ACC112 (cell line): ENCODE data around the gene ARHGEF2.

Source experiments
- H2AFZ ChIP-seq: fragments of 200-600 bp; sonication (generic); one replicate; pipeline ENCODE4 v1.6.0; 2017; ENCODE audit warnings: antibody characterized with exemption, low read length; ENCODE audit not compliant: unreplicated experiment
- H3K27ac ChIP-seq: fragments of 200-600 bp; sonication (generic); 2 replicates; pipeline ENCODE4 v1.5.1; 2014; ENCODE audit warnings: low read depth, mild to moderate bottlenecking, antibody characterized with exemption, low read length, moderate library complexity
- H3K27me3 ChIP-seq: fragments of 200-600 bp; sonication (generic); 2 replicates; pipeline ENCODE4 v1.6.1; 2014; ENCODE audit warnings: mild to moderate bottlenecking, antibody characterized with exemption, low read length, moderate library complexity, mixed read lengths; ENCODE audit not compliant: insufficient read depth
- H3K36me3 ChIP-seq: fragments of 200-600 bp; sonication (generic); 2 replicates; pipeline ENCODE4 v1.6.1; 2016; ENCODE audit warnings: mild to moderate bottlenecking, antibody characterized with exemption, low read length, moderate library complexity, mixed read lengths; ENCODE audit not compliant: insufficient read depth
- H3K4me1 ChIP-seq: fragments of 200-600 bp; sonication (generic); one replicate; pipeline ENCODE4 v1.6.1; 2016; ENCODE audit warnings: low read length, mixed read lengths; ENCODE audit not compliant: insufficient read depth, unreplicated experiment, control insufficient read depth
- H3K4me3 ChIP-seq: fragments of 200-600 bp; sonication (generic); 2 replicates; pipeline ENCODE4 v1.5.1; 2014; ENCODE audit warnings: mild to moderate bottlenecking, low read depth, low read length
- H3K79me2 ChIP-seq: fragments of 200-600 bp; sonication (generic); one replicate; pipeline ENCODE4 v1.6.0; 2016; ENCODE audit warnings: low read length; ENCODE audit not compliant: control insufficient read depth, unreplicated experiment, insufficient read depth

The ARHGEF2 gene

DNA sequence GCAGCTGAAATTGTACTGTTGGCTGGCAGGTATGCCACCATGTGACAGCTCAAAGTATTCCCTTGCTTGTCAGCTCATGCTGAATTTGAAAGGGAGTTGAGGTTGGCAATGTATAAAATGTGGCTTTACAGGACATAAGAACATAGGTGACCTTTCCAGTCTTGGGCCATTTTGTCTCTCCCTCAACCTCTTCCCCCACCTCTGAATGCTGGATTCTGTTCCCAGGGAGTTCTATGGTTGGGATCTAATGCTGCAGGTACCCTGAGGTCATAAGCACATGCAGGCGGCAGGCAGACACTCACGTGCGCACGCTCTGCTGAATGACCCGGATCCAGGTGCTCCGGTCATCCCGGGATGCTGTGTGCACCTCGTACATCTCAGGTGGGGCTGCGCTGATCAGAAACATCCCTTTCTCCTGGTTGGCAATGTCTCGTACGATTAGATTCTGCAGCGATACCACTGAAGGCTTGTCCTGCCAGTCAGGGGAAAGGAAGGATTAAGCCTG lies 20.9 kb downstream of the ARHGEF2 start:
- H3K4me3 ChIP-seq, result no peak overlapping the region
- H3K27ac ChIP-seq, result no peak overlapping the region
- peaks cover 29% of the 10 kb centered on the region for H3K36me3 ChIP-seq
- no peaks in the 10 kb centered on the region for H3K27me3 ChIP-seq
- no peak overlapping the region for H2AFZ ChIP-seq
- peaks cover 8% of the 10 kb centered on the region for H3K79me2 ChIP-seq
- peaks cover 18% of the 10 kb centered on the region for H3K4me1 ChIP-seq

DNA sequence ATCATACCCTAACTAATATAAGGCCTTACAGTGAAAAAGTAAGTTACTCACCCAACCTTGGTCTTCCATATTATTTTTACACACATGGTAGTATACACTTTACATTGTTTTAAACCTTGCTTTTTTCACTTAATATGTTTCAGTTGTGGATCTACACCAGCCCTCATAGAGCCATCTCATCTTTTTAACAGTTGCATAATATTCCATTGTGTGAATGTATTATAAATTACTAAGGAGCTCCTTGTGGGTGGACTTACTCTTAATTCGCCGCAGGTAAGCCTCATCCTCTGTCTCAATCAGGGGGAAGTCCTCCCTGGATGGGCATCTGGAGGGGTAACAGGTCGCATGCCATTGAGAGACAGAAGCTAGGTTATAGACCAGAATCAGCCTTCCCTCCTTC lies 23.7 kb downstream of the ARHGEF2 start:
- H3K4me1 ChIP-seq, result no peaks in the 10 kb centered on the region
- no peak overlapping the region for H3K4me3 ChIP-seq
- H2AFZ ChIP-seq, result no peak overlapping the region
- H3K79me2 ChIP-seq, result no peaks in the 10 kb centered on the region
- H3K27ac ChIP-seq, result no peak overlapping the region
- peaks cover 31% of the 10 kb centered on the region for H3K36me3 ChIP-seq
- H3K27me3 ChIP-seq, result no peaks in the 10 kb centered on the region

DNA sequence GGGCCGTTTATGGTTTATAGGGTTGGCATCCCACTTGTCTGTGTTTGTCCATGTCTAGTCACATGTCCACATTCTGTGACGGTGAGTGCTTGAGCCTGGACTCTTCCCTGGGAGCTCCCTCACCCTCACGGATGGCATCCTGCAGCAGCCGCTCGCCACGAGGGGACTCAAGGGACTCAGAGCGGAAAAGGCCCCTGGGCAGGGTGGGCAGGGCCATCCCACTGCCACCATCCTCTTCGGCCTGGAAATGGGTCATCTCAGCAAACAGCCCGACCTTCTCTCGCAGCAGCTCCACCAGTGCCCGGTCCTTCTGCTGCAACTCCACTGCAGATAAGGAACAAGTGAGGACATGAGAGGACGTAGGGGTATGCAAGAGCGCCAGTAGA lies 25.8 kb downstream of the ARHGEF2 start:
- Histone ChIP-seq H3K79me2 (no peaks in the 10 kb centered on the region), H3K27ac (no peak overlapping the region), H3K36me3 (peaks cover 30% of the 10 kb centered on the region), H2AFZ (no peak overlapping the region), H3K4me1 (no peaks in the 10 kb centered on the region), H3K27me3 (no peaks in the 10 kb centered on the region), H3K4me3 (no peak overlapping the region)

DNA sequence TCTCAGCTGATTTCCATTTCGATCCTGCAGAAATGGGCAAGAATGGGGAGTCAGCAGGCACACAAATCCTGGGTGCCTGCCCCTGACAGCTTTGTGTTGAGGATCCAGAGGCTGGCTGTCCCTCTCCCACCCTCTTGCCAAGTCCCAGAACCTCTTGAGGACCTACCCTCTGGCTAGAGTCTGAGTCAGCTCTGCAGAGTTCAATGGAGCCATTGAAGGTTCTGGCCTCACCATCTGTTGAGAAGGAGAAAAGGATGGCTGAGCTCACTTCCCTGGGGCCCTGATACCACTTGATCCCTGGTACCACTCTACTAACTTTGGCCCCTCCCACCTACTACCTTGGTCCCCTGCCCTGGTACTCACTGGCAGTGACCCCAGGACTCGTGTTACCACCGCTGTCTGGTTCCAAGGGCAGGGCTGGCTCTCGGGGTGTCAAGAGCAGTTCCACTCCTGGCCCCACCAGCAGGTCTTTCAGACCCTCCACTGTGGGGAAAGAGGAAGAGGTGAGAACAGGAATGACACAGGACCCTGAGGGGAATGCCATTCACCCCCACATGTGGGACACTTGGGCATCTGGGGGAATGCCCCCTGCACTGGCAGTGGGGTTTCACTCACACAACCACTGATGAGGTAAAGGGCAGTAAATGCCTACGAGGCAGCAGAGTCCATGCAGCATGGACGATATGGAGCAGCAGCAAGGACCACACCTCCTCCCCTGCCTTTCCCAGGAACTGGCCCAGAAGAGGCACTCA lies 26.4 kb downstream of the ARHGEF2 start:
- Histone ChIP-seq H3K27me3 (no peaks in the 10 kb centered on the region), H3K4me3 (no peak overlapping the region), H3K79me2 (no peaks in the 10 kb centered on the region), H3K4me1 (no peaks in the 10 kb centered on the region), H3K27ac (no peak overlapping the region), H2AFZ (no peak overlapping the region), H3K36me3 (peaks cover 25% of the 10 kb centered on the region)

DNA sequence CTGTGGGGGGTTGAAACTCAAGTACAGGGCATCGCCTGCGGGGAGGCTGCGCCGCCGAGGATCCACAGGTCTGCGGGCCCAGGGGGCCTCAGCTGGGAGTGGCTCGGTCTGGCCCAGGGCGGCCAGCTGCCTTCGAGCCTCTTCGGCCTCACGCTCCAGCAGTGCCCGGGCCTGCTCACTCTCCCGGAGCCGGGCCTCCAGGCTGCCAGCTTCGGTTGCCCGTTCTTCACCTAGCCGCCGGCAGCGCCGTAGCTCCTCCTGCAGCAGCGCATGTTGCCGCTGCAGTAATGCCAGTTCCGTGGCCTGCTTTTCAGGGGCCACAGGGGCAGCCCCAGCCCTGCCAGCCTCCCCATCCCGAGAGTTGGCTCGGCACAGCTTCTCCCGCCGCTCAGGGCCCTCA lies 27.5 kb downstream of the ARHGEF2 start:
- no peak overlapping the region for H3K4me3 ChIP-seq
- H3K79me2 ChIP-seq, result no peaks in the 10 kb centered on the region
- H2AFZ ChIP-seq, result no peak overlapping the region
- H3K27me3 ChIP-seq, result no peaks in the 10 kb centered on the region
- no peaks in the 10 kb centered on the region for H3K4me1 ChIP-seq
- H3K27ac ChIP-seq, result no peak overlapping the region
- H3K36me3 ChIP-seq, result peaks cover 35% of the 10 kb centered on the region

DNA sequence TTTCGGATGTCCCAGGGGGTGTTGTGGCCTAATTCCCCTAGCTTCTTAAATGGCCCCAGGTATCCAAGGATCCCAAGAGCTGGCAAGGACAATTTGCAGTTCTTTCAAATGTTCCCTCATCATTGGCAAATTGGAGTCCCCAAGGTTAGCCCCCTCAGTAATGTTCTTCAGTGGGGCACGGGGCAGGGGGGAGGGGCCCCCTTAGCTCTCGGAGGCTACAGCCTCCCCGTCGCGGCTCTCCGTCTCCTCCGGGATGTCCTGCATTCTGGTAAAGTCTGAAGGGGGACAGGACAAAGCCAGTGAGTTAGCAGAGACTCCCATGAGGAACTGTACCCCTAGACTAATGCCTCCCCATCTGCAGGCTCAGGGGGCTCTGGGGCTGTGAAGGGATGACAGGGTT lies 30.6 kb downstream of the ARHGEF2 start:
- Histone ChIP-seq H3K79me2 (no peaks in the 10 kb centered on the region), H3K4me3 (no peak overlapping the region), H2AFZ (no peak overlapping the region), H3K36me3 (peaks cover 28% of the 10 kb centered on the region; the same call in 1 of the 2 replicates), H3K27me3 (no peaks in the 10 kb centered on the region), H3K27ac (no peak overlapping the region), H3K4me1 (no peaks in the 10 kb centered on the region)

DNA sequence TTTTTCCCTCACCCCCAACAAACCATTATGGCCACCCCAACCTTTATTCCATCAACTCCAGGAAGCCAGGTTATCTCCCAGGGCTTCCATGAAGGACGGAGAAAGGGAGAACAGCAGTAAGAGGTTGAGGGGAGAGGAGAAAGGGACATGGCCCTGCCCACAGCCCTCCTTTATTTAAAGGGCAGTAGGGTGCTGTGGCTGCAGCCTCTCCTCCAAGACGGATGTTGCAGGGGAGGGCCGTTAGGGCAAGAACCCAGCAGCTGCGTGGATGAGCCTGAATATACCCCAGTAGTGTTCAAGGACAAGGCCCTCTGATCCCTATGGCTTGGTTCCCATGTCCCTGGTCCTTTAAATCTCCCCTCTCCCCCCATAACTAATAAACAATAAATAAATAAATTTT lies 31.1 kb downstream of the ARHGEF2 start:
- H3K27me3 ChIP-seq, result no peaks in the 10 kb centered on the region
- H3K4me3 ChIP-seq, result no peak overlapping the region
- H3K36me3 ChIP-seq, result peaks cover 28% of the 10 kb centered on the region; the same call in 1 of the 2 replicates
- no peaks in the 10 kb centered on the region for H3K79me2 ChIP-seq
- H3K4me1 ChIP-seq, result peaks cover under 1% of the 10 kb centered on the region
- no peak overlapping the region for H2AFZ ChIP-seq
- H3K27ac ChIP-seq, result no peak overlapping the region

DNA sequence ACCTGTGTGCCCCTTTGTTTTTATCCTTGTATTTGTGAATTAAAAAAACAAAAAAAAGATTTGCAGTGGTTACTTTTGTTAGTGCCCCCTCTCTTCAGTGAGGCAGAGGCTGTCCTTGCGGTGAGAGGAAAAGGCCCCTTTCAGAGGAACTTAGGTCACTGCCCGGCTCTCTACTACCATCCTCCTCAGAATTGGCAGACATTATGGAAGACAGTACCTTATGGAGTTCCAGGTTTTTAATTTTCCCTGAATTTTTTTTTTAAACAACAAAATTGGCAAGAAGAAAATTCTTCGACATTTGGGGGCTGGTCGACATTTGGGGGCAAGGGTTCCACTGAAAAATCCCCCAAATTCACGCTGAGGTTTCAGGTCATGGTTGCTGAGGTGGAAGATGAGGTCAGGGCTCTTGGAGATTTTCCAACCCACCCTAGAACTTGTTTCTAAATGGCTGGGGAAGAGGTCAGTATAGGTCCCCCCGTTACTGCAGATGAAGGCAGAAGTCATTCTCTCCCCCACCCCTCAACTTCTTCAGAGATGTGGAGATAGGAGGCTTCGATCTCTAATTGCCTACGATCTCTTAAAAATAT lies 31.6 kb downstream of the ARHGEF2 start:
- H3K27ac ChIP-seq, result no peak overlapping the region

DNA sequence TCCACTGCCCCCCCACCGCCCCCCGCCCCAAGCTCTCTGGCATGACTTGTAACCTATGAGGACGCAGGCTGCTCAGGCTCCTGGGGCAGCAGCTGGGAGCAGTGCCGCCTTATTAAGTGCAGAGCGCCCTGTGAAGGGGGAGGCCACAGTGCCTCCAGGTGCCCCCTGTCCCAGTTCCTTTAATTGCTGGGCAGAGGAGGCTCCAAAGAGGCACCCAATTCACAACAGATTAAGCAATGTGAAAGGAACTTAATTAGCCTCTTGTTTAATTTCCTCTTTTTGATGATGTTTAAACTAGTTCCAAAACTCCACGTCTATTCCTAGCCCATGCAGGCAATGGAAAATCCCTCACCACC lies 33.9 kb downstream of the ARHGEF2 start:
- Histone ChIP-seq H3K27me3 (no peaks in the 10 kb centered on the region), H3K36me3 (peaks cover 17% of the 10 kb centered on the region; the same call in 1 of the 2 replicates), H3K27ac (no peak overlapping the region), H3K4me1 (peaks cover 24% of the 10 kb centered on the region), H2AFZ (no peak overlapping the region), H3K79me2 (no peaks in the 10 kb centered on the region), H3K4me3 (no peak overlapping the region)

More for the DNA sequence above, 31.6 kb downstream of the ARHGEF2 start:
- H3K79me2 ChIP-seq, result no peaks in the 10 kb centered on the region
- H3K27me3 ChIP-seq, result no peaks in the 10 kb centered on the region
- no peak overlapping the region for H2AFZ ChIP-seq
- H3K4me3 ChIP-seq, result no peak overlapping the region
- H3K4me1 ChIP-seq, result peaks cover 6% of the 10 kb centered on the region
- H3K36me3 ChIP-seq, result peaks cover 28% of the 10 kb centered on the region; the same call in 1 of the 2 replicates

DNA sequence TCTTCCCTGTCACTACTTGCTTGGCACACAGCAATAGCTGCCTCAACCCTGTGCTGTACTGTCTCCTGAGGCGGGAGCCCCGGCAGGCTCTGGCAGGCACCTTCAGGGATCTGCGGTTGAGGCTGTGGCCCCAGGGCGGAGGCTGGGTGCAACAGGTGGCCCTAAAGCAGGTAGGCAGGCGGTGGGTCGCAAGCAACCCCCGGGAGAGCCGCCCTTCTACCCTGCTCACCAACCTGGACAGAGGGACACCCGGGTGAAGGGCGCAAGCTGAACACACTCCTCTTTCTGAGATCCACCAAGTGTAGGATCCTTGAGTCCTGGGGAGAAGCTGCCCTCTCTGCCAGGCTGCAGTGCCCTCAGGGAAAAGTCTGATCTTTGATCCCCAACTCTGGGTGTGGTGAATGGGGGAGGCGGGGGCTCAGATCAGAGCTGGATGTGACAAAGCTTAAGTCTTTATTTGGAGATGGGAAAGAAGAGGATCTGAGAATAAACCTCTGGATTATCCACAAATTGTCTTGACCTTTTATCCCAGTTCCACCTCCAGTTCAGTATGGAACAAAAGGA lies 35.7 kb downstream of the ARHGEF2 start:
- peaks cover 24% of the 10 kb centered on the region for H3K4me1 ChIP-seq
- H3K4me3 ChIP-seq, result no peak overlapping the region
- H2AFZ ChIP-seq, result no peak overlapping the region
- peaks cover 11% of the 10 kb centered on the region; the same call in 1 of the 2 replicates for H3K36me3 ChIP-seq
- H3K79me2 ChIP-seq, result no peaks in the 10 kb centered on the region
- no peak overlapping the region for H3K27ac ChIP-seq
- H3K27me3 ChIP-seq, result no peaks in the 10 kb centered on the region
